IPS DF 6.9 (cell line): Measurements from ENCODE around the gene AURKAIP1.
"Not testable (repeated sequence)": the region's sequence is repeated elsewhere in the genome, so short reads cannot be mapped to it uniquely, and the experiment has no call there.

Experiments used
- DNase-seq: peaks from one replicate; pipeline ENCODE4 v3.0.0-alpha.2; 2013; ENCODE audit warnings: low read depth, low spot score
- H3K27ac ChIP-seq: one replicate; pipeline ENCODE4 v1.5.1; 2013; ENCODE audit warnings: low read length, control low read depth
- H3K27me3 ChIP-seq: 2 replicates; pipeline ENCODE4 v1.6.1; 2013; ENCODE audit warnings: mild to moderate bottlenecking, low read length; ENCODE audit not compliant: control insufficient read depth, insufficient read depth
- H3K36me3 ChIP-seq: 2 replicates; pipeline ENCODE4 v1.6.1; 2013; ENCODE audit warnings: low read length; ENCODE audit not compliant: control insufficient read depth, insufficient read depth
- H3K4me1 ChIP-seq: 2 replicates; pipeline ENCODE4 v1.6.1; 2013; ENCODE audit warnings: low read length; ENCODE audit not compliant: control insufficient read depth, insufficient read depth
- H3K4me3 ChIP-seq: 2 replicates; pipeline ENCODE4 v1.5.1; 2013; ENCODE audit warnings: mild to moderate bottlenecking, low read length
- H3K9me3 ChIP-seq: 2 replicates; pipeline ENCODE4 v1.6.1; 2013; ENCODE audit warnings: low read length, inconsistent platforms; ENCODE audit not compliant: control insufficient read depth, insufficient read depth
- WGBS: extraction: QIAGEN DNeasy Blood & Tissue Kit; methylation state at CpG from one replicate; pipeline ENCODE4 v1.1.7; 2013; ENCODE audit warnings: mixed read lengths, missing lambda C conversion rate; ENCODE audit not compliant: insufficient read length, insufficient coverage; 5-methylcytosine and 5-hydroxymethylcytosine counted together

AURKAIP1 gene

DNA sequence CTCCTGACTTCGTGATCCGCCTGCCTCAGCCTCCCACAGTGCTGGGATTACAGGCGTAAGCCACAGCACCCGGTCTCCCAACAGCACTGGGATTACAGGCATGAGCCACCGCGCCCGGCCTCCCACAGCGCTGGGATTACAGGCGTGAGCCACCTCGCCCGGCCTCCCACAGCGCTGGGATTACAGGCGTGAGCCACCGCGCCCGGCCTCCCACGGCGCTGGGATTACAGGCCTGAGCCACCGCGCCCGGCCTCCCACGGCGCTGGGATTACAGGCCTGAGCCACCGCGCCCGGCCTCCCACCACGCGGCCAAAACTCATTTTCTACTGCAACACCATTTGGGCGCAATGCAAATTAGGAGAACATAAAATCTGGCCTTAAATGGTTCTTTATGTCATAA is 10.3 kb upstream of the AURKAIP1 start:
- WGBS = no CpG with 5 or more reads among the region's 29 CpGs
- peaks cover 43% of the 10 kb centered on the region for H3K36me3 ChIP-seq
- H3K27me3 ChIP-seq = not testable (repeated sequence)

DNA sequence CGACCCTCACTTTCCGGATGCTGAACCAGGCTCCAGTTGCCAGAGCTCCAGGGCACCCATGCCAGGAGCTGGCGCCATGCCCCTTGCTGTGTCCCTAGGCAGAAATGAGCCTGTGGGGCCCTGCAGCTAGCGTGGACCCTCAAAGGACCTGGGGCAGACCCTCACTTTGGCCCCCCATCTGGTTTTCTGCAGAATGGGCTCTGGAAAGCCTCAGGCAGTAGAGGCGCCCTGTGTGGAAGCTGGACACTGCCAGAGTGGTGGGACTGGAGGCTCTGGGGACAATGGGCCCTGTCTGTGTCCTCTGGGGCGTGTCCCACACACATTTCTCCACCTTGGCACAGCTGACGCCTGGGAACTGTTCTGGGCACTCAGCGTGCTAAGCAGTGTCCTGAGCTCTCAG is 6.3 kb upstream of the AURKAIP1 start:
- Histone ChIP-seq H3K36me3 (peaks cover 10% of the 10 kb centered on the region), H3K4me1 (no peaks in the 10 kb centered on the region), H3K27ac (no peak overlapping the region), H3K27me3 (no peaks in the 10 kb centered on the region), H3K4me3 (no peak overlapping the region), H3K9me3 (no peaks in the 10 kb centered on the region)
- DNase-seq = no peak
- no CpG with 5 or more reads among the region's 8 CpGs for WGBS

More for the DNA sequence above, 10.3 kb upstream of the AURKAIP1 start:
- H3K4me3 ChIP-seq, H3K4me1 ChIP-seq, DNase-seq, H3K9me3 ChIP-seq, H3K27ac ChIP-seq: not testable (repeated sequence)

DNA sequence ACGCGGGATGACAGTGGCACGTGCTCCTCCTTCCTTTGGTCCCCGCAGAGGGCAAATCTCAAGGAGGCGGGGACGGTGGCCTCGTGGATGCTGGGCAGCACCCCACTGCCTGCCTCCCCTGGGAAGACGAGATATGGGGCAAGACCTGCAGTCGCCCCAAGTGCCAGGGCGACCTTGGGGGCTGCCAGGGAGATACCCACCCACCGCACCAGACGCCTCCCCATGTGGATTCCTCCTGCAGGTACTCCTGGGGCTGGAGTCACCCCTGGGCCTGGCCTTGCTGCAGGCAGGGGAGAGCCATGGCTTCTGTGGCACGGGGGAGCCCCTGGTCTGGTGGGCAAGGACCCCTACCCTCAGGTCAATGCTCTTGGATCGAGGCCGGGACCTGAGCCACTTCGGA is 5.9 kb upstream of the AURKAIP1 start:
- Histone ChIP-seq H3K9me3 (no peaks in the 10 kb centered on the region), H3K27me3 (no peaks in the 10 kb centered on the region), H3K4me1 (no peaks in the 10 kb centered on the region), H3K4me3 (no peak overlapping the region), H3K27ac (no peak overlapping the region), H3K36me3 (peaks cover 6% of the 10 kb centered on the region)
- no CpG with 5 or more reads among the region's 16 CpGs for WGBS
- DNase-seq = no peak

DNA sequence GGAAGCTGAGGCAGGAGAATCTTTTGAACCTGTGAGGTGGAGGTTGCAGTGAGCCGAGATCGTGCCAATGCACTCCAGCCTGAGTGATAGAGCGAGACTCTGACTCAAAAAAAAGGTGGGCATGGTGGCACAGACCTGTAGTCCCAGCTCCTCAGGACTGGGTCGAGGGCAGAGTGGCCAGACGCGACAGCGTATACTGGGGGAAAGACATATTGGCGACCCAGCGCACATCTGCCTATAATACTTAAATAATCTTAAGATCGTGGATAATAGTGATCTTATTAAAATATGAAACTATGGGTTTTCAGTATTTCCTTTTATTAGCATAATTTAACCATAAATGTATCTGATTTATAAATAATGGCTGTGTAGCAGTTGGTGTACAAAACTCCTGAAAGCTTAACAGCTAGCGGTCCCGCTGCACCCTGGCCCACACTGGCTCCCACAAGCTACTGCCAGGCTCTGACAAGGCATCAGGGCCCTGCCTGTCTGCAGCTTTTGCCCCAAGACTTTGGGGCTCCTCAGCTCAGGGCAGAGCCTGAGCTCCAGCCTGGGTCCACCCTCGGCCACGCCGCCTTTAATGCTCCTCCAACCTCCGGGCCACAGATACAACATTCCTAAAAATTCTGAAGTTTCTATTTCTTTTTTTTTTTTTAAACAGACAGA is 2.7 kb upstream of the AURKAIP1 start:
- H3K27ac ChIP-seq = no peak overlapping the region

DNA sequence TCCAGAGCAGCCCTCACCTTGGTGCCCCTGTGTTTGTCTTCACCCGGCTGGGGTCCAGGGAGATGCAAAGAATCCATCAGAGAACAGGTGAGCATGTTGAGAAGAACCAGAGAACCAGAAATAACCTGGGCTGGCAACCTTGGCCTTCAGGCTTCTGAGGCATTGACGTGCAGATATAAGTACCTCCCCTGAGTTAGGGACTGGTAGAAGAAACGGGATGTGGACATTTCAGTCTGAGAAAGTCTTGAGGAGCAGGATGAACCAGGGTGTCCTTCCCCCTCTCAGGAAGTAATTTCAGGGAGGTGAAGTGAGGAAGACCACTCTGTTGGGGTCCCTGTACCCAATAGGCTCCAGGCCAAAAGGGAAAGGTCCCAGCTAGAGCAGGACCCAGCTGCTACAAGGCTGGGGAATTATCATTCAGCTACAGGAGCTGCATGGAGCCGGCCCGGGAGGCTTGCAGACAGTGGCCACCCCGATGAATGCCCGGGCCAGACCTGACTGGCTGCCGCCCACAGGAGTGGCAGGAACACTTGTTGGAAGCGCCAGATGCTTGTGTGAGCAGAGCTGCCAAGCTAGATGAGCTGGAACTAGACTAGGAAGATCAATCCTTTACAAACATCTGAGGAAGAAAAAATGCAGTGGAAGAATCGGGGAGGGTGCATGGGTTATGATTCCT is 1.7 kb upstream of the AURKAIP1 start:
- Histone ChIP-seq H3K4me1 (no peaks in the 10 kb centered on the region; the same call in 1 of the 2 replicates), H3K4me3 (no peak overlapping the region), H3K27ac (no peak overlapping the region), H3K27me3 (no peaks in the 10 kb centered on the region), H3K36me3 (peaks cover under 1% of the 10 kb centered on the region; the same call in 1 of the 2 replicates), H3K9me3 (no peaks in the 10 kb centered on the region)
- no CpG with 5 or more reads among the region's 10 CpGs for WGBS
- no peak for DNase-seq

More for the DNA sequence above, 2.7 kb upstream of the AURKAIP1 start:
- no CpG with 5 or more reads among the region's 16 CpGs for WGBS
- Histone ChIP-seq H3K4me1 (no peaks in the 10 kb centered on the region; the same call in 1 of the 2 replicates), H3K4me3 (no peak overlapping the region), H3K9me3 (no peaks in the 10 kb centered on the region), H3K27me3 (no peaks in the 10 kb centered on the region), H3K36me3 (peaks cover 5% of the 10 kb centered on the region; the same call in 1 of the 2 replicates)
- DNase-seq = no peak

DNA sequence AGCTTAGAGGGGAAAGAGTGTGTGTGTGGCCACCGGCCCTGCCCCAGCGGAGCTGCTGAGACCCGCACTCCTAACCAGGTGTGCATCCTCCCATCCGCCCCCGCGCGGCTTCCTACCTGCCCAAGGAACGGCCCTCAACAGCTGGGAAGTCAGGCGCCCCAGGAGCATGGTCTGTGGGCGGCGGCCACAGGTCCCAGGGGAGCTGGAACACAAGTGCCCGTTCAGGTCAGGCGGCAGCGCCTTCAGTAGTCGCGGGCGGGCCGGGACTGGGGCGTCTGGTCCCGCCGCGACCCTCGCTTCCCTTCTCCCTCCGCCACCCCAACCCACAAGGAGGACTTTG is 448 bp downstream of the AURKAIP1 start:
- no peaks in the 10 kb centered on the region; the same call in 1 of the 2 replicates for H3K4me1 ChIP-seq
- H3K4me3 ChIP-seq = peak overlapping the region; percentile 91
- H3K9me3 ChIP-seq = no peaks in the 10 kb centered on the region
- H3K27me3 ChIP-seq = no peaks in the 10 kb centered on the region
- no peak overlapping the region for H3K27ac ChIP-seq
- no CpG with 5 or more reads among the region's 24 CpGs for WGBS
- no peaks in the 10 kb centered on the region for H3K36me3 ChIP-seq
- DNase-seq = no peak

DNA sequence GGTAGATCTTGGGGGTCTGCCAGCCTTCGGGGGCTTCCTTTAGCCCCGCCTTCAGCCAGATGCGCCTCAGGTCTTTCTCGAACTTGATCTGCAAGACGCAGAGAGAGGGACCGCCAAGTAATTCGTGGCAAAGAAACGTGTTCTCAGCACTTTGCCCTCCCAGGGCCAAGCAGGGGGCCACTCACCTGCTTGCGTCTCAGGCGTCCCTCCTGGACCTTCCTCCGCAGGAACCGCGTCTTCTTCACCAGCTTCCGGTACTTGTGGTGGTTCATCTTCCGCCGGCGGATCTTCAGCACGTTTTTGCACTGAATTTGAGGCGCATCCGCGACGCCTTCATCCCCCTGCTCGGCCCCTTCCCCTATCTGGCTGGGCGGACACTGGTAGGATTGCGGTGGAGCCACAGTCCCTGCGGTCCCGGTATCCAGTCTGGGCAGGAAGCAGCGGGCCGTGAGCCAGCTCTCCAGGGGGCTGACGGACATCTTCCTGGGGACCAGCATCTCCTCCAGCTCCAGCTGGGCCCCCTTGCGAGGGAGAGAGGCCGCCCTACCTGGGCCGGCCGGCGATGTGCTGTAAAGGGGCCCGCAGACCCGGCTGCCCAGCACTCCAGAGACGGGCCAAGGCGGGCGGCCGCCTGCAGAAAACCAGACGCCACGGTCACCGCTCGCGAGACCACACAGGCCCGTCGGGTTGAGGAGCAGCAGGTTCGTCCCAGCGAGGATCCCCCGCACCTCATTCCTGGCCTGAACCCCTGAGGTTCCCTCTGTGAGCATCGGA is 1.0 kb downstream of the AURKAIP1 start:
- Histone ChIP-seq H3K9me3 (no peaks in the 10 kb centered on the region), H3K36me3 (no peaks in the 10 kb centered on the region), H3K27ac (no peak overlapping the region), H3K27me3 (no peaks in the 10 kb centered on the region), H3K4me1 (no peaks in the 10 kb centered on the region; the same call in 1 of the 2 replicates), H3K4me3 (peak overlapping the region; percentile 91)
- WGBS = no CpG with 5 or more reads among the region's 52 CpGs
- DNase-seq = no peak

DNA sequence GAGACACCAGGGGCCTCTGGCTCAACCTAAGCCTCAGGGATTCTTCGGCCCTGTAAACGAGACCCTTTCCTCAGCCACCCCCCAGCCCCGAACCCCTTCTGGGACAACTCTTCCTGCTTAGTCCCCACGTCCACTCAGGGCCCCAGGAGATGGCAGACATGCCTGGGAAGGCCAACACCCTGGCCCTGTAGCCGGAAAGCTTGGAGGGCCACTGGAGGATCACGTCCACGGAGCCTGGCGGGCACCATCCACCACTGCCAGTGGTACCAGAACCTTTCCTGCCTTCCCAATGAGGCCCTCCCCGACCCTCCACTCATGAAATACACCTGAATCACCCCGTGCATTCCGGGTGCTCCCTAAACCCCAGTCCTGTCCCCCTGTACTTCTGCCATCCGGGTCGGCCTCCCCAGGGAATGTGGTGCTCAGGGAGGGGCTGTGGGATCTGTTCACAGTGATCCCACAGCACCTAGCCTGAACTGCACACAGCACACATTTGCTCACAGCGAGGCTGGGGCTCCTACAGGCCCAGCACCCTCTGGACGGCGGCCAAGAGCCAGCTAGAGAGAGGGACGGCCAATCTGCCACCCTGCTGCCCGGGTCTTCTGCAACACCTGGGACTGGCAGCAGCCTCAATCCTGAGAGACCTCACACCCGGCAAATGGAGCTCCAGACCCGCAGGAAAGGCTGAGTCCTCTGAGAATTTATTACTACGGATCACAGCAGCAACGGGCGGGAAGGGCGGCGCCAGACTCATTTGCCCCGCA is 1.8 kb downstream of the AURKAIP1 start:
- Histone ChIP-seq H3K27me3 (no peaks in the 10 kb centered on the region), H3K36me3 (no peaks in the 10 kb centered on the region), H3K4me1 (no peaks in the 10 kb centered on the region; the same call in 1 of the 2 replicates), H3K27ac (no peak overlapping the region), H3K4me3 (no peak overlapping the region), H3K9me3 (no peaks in the 10 kb centered on the region)
- DNase-seq = no peak
- no CpG with 5 or more reads among the region's 26 CpGs for WGBS

DNA sequence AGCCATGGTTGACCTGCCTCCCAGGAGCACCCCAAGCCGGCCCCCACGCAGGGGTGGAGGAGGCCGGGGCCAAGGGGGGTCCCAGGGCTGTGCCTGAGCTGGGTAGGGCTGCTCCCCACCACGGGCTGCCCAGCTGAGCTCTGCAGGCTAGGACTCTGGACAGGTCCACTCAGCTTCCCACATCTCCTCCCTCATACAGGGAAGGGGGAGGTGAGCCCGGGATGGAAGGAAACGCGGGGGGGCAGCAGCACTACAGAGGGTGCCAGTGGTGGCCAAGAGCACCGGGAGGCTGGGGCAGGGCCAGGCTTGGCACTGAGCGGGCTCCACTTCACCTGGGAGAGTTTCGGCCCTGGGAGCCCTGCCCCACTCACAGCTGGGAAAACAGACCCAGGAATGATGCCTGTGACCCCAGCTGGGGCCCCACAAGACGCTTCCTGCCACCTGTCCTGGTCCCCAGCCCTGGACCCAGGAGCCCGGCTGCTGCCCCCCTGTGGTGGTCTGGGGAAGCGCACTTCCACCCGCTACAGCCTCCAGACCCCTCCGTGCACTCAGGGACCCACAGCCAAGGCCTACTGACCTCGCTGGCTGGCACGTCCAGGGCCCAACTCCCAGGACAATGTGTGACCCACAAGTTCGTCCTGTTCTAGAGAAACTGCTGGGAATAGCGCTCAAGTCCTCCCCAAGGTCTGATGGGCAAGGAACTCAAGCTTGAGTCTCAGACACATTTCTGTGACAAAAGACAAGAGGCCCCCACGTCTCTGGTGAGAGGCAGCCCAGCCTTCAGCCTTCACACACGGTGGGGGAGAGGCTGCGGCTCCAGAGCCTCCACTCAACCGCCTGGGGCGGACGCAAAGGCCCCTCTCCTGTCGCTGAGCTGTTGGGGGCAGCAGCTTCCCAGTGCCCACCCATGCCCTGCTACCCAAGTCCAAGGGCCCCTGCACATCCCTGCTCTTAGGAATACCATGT is 3.0 kb downstream of the AURKAIP1 start:
- no CpG with 5 or more reads among the region's 26 CpGs for WGBS
- H3K27ac ChIP-seq = no peak overlapping the region
- H3K9me3 ChIP-seq = no peaks in the 10 kb centered on the region
- no peak for DNase-seq
- H3K27me3 ChIP-seq = no peaks in the 10 kb centered on the region
- no peaks in the 10 kb centered on the region; the same call in 1 of the 2 replicates for H3K4me1 ChIP-seq
- H3K4me3 ChIP-seq = no peak overlapping the region
- no peaks in the 10 kb centered on the region for H3K36me3 ChIP-seq
